Hypothalamus (tissue), 51 donors: ENCODE measurements around the gene NT5DC4.

ENCODE experiments used
- DNase-seq, 51 donors: peaks; one replicate each; lab custom pipeline; 2025; lab: John Stamatoyannopoulos, UW

Gene NT5DC4

DNA sequence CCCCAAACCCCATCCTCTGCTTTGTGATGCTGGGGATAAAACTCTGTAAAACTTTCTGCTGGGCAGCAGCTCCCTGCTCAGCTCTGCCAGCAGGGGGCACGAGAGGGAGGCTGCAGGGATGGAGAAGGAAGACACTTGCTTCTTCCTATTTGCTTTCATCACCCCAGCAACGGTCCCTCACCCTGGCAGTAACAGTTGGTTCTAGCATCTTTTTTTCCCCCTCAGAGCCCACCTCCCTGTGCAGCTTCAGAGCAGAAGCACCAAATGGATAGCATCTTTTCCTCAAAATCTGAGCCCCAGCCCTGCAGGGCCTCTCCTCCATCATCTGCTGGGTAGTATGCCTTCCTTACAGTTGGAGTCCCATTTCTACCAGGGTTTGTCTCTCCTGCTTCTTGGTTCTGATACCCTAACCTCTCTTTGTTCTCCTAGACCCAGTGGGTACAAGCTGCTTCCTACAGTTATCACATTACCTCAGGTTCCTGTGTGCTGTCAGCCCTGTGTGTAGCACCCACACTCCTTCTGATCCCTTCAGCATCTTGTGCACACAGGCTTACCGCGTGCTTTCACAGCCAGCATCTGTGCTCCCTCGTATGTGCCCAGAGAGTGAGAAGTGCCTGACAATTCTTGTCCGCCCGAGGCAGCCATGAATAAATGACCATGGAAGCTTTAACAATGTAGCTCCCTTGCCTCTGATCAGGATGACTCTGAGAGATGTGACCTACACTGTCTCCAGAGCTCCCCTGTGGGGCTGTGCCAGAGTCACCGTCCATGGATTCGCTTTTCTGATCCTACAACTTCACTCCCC is 29.1 kb downstream of the NT5DC4 start:
- peak in 47 of 51 donors; percentile 5 to 78 (median 45) for DNase-seq

DNA sequence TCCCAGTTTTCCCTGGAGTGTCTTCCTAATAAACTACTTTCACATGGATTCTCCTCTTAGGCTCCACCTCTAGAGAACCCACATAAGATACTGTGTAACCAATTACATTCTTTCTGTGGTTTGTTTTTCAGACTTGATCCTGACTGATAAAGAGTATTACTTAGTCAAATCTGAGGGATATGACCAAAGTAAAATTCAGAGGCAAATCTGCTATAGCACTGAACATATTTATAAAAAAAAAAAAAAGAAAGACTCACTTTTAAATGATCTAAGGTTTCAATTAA is 29.7 kb downstream of the NT5DC4 start:
- DNase-seq = no peak

GRCh38 chr2:112751451-112752197 is 30.8 kb downstream of the NT5DC4 start:
- DNase-seq = no peak

DNA sequence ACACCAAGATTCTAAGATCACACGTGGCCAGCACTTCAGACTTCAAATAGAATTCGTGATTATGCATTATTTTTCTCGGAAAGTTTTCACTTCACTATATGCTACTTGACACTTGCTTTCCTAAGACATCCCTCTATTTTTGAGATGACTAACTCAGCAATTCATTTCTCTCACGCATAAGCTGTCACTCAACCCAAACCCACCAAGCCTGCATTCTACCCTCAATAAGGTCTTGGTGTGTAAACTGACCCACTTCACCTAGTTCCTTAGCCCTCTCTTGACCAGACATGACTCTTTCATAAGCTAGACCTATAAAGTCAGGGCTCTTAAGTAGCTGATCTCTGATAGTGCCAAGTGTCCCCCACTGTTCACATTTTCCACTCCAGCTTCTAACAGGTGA is 31.8 kb downstream of the NT5DC4 start:
- DNase-seq = no peak

GRCh38 chr2:112754564-112754963 is 33.7 kb downstream of the NT5DC4 start:
- DNase-seq = peak in 1 of 51 donors; percentile 8

DNA sequence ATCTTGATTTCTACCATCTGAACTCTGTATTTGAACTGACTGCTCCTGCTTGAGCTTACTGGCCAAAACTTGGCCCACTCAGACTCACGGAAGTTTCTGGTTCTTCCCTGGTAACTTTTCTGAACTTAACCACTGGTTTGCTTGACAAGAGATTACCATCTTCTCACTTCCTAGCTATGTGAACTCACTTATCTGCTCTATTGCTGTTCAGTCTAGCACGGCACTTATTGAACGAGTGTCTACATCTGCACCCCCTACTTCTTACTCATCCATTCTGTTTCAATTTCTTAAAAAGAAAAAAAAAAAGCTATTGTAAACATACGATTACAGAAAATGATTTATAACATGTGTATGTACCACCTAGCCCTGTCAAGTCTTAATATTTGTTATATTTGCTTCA is 34.6 kb downstream of the NT5DC4 start:
- DNase-seq = no peak

DNA sequence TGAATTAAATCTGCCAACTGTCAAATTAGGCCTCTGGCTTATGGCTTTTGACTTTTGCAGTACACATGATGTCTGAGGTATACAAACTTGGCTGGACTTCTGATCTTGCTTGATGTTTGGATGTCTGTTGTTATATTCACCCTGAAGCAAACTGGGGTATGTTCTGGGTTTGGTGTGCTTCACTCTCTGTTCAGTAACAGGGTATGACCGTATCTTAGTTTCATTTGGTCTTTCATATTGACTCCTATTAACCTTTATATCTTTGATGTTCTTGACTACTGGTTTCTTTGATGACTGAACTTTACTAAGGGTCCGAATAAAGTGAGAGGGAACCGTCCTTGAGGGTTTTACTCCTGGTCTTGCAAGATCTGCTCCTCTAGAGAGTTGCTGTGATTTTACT is 35.4 kb downstream of the NT5DC4 start:
- DNase-seq = no peak

DNA sequence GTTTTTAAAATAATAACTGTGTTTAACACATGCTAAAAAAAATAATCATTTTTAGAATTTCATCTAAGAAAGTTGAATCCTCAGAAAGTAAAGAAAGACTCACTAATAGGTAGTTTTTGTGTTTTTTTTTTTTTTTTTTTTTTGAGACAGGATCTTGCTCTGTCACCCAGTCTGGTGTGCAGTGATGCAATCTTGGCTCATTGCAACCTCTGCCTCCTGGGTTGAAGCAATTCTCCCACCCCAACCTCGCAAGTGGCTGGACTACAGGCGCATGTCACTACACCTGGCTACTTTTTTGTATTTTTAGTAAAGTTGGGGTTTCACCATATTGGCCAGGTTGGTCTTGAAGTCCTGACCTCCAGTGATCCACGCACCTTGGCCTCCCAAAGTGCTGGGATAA is 36.4 kb downstream of the NT5DC4 start:
- no peak for DNase-seq

DNA sequence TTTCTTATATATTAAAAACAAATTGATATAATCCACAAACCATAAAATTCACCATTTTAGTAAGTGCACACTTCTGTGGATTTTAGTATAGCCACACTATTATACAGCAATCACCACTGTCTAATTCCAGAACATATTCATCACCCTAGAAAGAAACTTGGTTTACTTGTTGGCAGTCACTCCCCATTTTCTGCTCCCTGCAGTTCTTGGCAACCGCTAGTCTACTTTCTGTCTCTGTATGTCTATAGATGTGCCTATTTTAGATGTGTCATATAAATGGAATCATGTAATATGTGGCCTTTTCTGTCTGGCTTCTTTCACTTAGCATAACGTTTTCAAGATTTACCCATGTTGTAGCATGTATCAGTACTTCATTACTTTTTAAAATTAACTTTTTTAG is 37.9 kb downstream of the NT5DC4 start:
- no peak for DNase-seq

- no peak for DNase-seq
Measured at GRCh38 chr2:112760149-112760548, 39.3 kb downstream of the NT5DC4 start.

- no peak for DNase-seq
Measured at GRCh38 chr2:112762276-112762675, 41.5 kb downstream of the NT5DC4 start.

DNA sequence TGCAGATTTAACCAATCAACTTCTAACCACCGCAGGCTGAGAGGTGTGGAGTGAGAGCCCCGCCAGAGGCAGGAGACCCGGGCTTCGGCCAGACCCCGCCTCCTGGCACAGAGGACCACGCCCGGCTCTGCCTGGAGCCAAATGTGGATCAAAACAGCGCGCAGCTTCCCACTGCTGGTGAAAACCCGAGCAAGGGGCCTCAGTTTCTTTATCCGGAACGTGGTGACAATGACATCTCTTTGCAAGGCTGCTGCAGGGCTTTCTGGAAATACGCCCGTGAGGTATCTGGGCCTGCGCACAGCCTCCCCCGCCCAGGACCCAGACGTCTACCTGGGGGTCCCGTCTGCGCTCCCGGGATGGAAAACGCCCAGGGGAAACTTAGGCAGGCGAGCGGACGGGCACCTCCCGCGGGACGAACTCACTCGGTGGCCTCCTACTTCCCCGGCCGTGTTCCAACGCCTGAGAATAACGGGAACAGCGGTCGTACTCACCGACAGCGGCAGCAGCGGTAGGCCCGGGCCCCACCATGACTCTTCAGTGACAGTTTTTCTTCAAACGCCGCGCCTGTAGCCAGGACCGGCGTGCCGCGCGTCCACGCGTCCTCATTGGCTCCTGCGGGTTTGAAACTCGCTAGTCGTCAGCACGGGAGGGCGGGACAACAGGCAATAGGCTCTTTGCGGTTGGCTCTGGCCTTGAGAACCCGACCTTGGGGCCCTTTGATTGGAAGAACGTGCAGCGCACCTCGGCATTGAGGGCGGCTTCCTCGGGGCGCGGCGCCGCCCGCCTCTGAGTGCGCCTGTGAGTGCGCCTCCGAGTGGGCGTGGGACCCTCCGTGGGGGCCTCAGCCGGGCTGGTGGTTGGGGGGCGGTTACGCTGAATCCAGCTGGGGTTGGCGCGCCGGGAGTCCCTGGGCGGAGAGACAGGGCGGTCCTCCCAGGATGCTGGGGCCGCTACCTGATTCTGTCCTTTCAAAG is 43.5 kb downstream of the NT5DC4 start, which contains the start of gene CKAP2L:
TSS of gene CKAP2L (minus strand) at position 539 of the 974 bp plus-strand sequence. CDS start at position 528, 11 bp downstream.
- peak; percentile 40 to 98 (median 90) for DNase-seq

GRCh38 chr2:112765251-112765650 is 44.4 kb downstream of the NT5DC4 start:
- no peak for DNase-seq

DNA sequence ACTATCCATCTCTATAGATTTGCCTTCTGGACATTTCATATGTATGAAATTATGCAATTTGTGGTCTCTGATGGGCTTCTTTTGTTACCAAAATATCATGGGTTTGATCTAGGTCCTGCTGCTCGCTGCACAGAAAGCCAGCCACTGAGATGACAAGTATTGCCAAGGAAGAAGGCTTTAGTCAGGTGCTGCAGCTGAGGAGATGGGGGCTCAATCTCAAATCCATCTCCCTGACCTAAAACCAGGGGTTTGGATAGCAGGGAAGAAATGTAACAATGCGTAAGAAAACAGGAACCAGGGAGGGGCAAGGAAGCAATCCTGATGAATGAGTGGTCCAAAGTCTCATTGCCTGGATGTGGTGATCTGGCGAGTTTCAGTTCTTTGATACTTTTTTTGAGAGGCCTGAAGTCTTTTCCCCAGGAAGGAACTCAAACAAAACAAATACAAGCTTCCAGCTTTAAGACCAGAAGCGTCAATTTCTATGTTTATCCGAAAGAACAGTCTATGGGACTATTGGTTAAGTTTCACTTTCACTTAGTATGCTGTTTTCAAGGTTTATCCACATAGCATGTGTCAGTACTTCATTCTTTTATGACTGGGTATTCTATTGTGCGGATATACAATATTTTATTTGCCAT is 47.0 kb downstream of the NT5DC4 start:
- no peak for DNase-seq

- no peak for DNase-seq
Measured at GRCh38 chr2:112768432-112768831, 47.6 kb downstream of the NT5DC4 start.

DNA sequence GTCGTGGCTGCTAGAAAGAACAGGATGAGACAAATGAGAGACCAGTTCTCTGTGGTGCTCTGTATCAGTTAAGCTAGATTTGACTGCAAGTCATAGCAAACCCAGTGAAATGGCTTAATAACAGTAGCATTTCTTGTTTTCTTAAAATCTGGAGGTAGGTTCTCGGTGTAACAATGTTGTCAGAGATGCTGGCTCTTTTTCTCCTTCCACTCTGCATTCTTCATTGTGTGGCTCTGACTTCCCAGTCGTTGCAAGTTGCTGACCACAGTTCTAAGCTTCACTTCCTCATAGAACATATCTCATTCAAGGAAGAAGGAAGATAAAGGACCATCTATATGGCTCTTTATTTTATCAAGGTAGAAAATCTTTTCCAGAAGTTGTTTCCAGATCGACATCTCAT is 51.5 kb downstream of the NT5DC4 start:
- DNase-seq = no peak

DNA sequence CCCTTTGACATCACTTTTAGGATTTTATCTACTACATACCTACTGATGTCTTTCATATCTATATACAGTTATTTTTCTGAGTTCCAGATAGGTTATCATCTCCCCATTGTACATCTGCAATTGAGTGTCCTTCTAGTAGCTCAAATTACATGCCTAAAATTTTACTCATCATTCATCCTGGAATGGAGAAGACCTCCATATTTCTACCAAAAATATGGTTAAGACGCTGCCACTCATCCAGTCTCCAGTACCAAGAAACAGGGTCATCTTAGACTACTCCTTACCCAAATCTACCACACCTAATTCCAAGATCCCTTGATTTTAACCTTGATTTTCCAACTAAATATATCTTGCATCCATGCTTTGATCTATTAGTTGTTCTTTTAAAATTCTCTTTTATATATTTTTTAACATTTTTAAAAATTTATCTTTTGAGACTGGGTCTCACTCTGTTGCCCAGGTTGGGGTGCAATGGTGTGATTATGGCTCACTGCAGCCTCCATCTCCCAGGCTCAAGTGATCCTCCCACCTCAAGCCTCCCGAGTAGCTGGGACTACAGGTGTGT is 52.2 kb downstream of the NT5DC4 start:
- no peak for DNase-seq

GRCh38 chr2:112773556-112773955 is 52.7 kb downstream of the NT5DC4 start:
- DNase-seq = no peak

DNA sequence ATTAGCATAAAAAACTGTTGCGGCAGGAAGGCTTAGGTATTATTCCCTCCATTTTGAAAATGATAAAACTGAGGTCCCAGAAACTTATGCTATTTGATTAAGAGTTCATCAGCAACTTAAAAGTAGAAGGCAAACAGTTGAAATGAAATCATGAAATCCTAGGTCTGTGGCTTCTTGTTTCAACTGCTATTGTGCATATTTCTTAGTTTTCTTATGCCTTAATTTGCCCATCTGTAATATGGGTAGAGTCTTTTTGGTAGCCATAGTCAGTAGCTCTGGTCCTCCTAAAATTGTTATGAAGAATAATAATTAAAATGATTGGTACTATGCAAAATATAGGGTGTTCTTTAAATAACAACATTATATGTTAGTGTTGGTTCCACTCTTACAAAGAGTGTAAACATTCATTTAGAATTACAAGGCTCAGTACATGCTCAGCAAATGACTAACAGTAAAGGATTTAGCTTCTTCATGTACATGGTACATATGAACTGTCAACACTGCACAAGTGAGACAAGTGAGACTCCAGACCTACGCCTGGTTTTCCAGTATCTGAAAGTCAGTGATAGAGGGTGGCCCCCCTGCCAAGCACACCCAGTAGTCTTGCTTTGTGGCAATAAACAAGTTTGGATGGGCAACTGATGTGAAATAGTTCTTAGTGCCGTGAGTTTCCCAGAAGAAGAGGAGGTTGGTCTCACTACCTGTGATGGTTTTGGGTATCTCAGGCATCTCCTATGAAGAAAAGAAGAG is 53.9 kb downstream of the NT5DC4 start:
- no peak for DNase-seq
